Lower lobe of right lung (tissue), 2 donors: ENCODE measurements around the gene GPC6. TPM values are rescaled to one million over a fixed set of nuclear protein-coding genes. Genes with fewer than 3 reads are reported as not detected.
"Not testable (repeated sequence)": the region's sequence is repeated elsewhere in the genome, so short reads cannot be mapped to it uniquely, and the experiment has no call there.

ENCODE experiments used
- ATAC-seq, 2 donors: fragments of 200-7000 bp; cut with Tn5 transposase; one replicate each; pipeline ENCODE4 v1.9.1; 2020 to 2022; ENCODE audit warnings: mild to moderate bottlenecking in 2 of 2, moderate library complexity in 2 of 2
- DNase-seq: peaks from one replicate; pipeline ENCODE4 v3.0.0-alpha.2; 2020
- H3K27ac ChIP-seq: fragments of 200-600 bp; one replicate; pipeline ENCODE4 v1.8.0; 2022
- H3K27me3 ChIP-seq: fragments of 200-600 bp; one replicate; pipeline ENCODE4 v1.8.0; 2022; ENCODE audit warnings: low read depth
- H3K36me3 ChIP-seq: fragments of 200-600 bp; one replicate; pipeline ENCODE4 v1.8.0; 2022; ENCODE audit warnings: mild to moderate bottlenecking
- H3K4me1 ChIP-seq: fragments of 200-600 bp; one replicate; pipeline ENCODE4 v1.8.0; 2022
- H3K4me3 ChIP-seq: fragments of 200-600 bp; one replicate; pipeline ENCODE4 v1.8.0; 2022; ENCODE audit warnings: mild to moderate bottlenecking
- H3K9me3 ChIP-seq: fragments of 200-600 bp; one replicate; pipeline ENCODE4 v1.8.0; 2022
- CTCF ChIP-seq: fragments of 200-600 bp; IDR thresholded peaks from one replicate; pipeline ENCODE4 v1.8.0; 2022; ENCODE audit warnings: antibody characterized with exemption, mild to moderate bottlenecking
- intact Hi-C: fragments of 100-400 bp; cut with DNase I; formaldehyde crosslinking; loops from one replicate; pipeline ENCODE4 v1.11.0; 2022
- total RNA-seq: library from RNA; stranded (reverse); fragmentation: NEBNext Ultra II Directional; extraction: Animal tissue kit (Norgen Biotek cat#: 25700); gene quantifications from one replicate; pipeline ENCODE4 v1.2.1, GENCODE V29; 2021
- donor health status: DM: no; HTN: yes; CAD: no; lungs with severe emphysema.

GPC6 gene
- total RNA-seq, 1 donor from 2014 or later: 5.5 TPM

DNA sequence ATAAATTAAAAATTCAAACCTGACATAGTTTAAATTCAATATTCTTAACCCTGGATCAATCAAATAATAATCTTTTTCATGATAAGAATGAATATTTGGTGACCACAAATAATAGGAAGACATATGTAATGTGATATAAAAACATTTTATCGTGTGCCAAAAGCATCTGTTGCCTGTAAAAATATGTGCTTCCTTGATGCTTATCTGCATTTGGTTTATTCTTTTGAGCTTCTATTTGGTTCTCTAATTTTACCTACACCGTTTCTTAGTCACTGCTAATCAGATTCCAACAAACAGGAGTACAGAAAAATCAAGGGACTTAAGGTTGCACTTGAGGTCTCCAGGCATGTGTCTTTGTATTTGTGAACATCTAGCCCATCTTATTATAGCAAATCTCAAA, 978.3 kb downstream of the GPC6 start:
- H3K36me3 ChIP-seq: no peaks in the 10 kb centered on the region
- H3K4me3 ChIP-seq: no peak overlapping the region
- ATAC-seq (no peak), DNase-seq (no peak)
- H3K27me3 ChIP-seq: no peaks in the 10 kb centered on the region
- no peak for TF ChIP-seq CTCF
- H3K4me1 ChIP-seq: no peaks in the 10 kb centered on the region
- H3K27ac ChIP-seq: no peak overlapping the region
- intact Hi-C loops: no loop called here
- H3K9me3 ChIP-seq: no peaks in the 10 kb centered on the region

GRCh38 chr13:94205896-94206295, 979.3 kb downstream of the GPC6 start:
- intact Hi-C loops: no loop called here
- Histone ChIP-seq H3K4me3 (no peak overlapping the region), H3K9me3 (no peaks in the 10 kb centered on the region), H3K27me3 (no peaks in the 10 kb centered on the region), H3K4me1 (no peaks in the 10 kb centered on the region), H3K36me3 (no peaks in the 10 kb centered on the region), H3K27ac (no peak overlapping the region)
- ATAC-seq (no peak), DNase-seq (no peak)
- TF ChIP-seq CTCF: no peak

- Histone ChIP-seq H3K27me3 (no peaks in the 10 kb centered on the region), H3K36me3 (no peaks in the 10 kb centered on the region), H3K9me3 (no peaks in the 10 kb centered on the region), H3K4me3 (no peak overlapping the region), H3K4me1 (no peaks in the 10 kb centered on the region), H3K27ac (no peak overlapping the region)
- DNase-seq (no peak), ATAC-seq (no peak)
- no peak for TF ChIP-seq CTCF
- intact Hi-C loops: no loop called here
Observed at GRCh38 chr13:94209117-94209516, 982.5 kb downstream of the GPC6 start.

DNA sequence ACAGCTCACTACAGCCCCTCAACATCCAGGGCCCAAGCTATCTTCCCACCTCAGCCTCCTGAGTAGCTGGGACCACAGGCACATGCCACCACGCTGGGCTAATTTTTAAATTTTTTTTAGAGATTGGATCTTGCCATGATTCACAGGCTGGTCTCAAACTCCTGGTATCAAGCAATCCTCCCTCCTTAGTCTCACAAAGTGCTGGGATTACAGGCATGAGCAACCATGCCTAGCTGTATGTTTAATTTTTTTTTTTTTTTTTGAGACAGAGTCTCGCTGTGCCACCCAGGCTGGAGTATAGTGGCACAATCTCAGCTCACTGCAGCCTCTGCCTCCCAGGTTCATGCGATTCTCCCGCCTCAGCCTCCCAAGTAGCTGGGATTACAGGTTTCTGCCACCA, 983.3 kb downstream of the GPC6 start:
- H3K4me1 ChIP-seq, H3K9me3 ChIP-seq, DNase-seq, H3K27ac ChIP-seq, intact Hi-C loops, H3K27me3 ChIP-seq, ATAC-seq, H3K4me3 ChIP-seq, H3K36me3 ChIP-seq: not testable (repeated sequence)

GRCh38 chr13:94210816-94211215, 984.2 kb downstream of the GPC6 start:
- ATAC-seq (no peak), DNase-seq (no peak)
- intact Hi-C loops: no loop called here
- Histone ChIP-seq H3K4me1 (no peaks in the 10 kb centered on the region), H3K36me3 (no peaks in the 10 kb centered on the region), H3K4me3 (no peak overlapping the region), H3K27ac (no peak overlapping the region), H3K27me3 (no peaks in the 10 kb centered on the region), H3K9me3 (no peaks in the 10 kb centered on the region)
- TF ChIP-seq CTCF: no peak

- ATAC-seq: no peak
- no peak overlapping the region for H3K27ac ChIP-seq
- intact Hi-C loops: no loop called here
Observed at GRCh38 chr13:94212196-94212595, 985.6 kb downstream of the GPC6 start.

More at GRCh38 chr13:94212196-94212595, 985.6 kb downstream of the GPC6 start:
- Histone ChIP-seq H3K9me3 (no peaks in the 10 kb centered on the region), H3K4me1 (no peaks in the 10 kb centered on the region), H3K36me3 (no peaks in the 10 kb centered on the region), H3K27me3 (no peaks in the 10 kb centered on the region), H3K4me3 (no peak overlapping the region)
- no peak for DNase-seq
- TF ChIP-seq CTCF: no peak
